Erythroblast (primary cell): ENCODE data around the gene MS4A3.

Experiments used
- GATA1 ChIP-seq: IDR thresholded peaks from 2 replicates; pipeline ENCODE4 v1.6.1; 2011; ENCODE audit warnings: low read depth, mild to moderate bottlenecking, control low read depth, low read length, moderate library complexity
- POLR2A ChIP-seq: IDR thresholded peaks from 2 replicates; pipeline ENCODE4 v1.6.1; 2011; ENCODE audit warnings: mild to moderate bottlenecking, low read length

DNA sequence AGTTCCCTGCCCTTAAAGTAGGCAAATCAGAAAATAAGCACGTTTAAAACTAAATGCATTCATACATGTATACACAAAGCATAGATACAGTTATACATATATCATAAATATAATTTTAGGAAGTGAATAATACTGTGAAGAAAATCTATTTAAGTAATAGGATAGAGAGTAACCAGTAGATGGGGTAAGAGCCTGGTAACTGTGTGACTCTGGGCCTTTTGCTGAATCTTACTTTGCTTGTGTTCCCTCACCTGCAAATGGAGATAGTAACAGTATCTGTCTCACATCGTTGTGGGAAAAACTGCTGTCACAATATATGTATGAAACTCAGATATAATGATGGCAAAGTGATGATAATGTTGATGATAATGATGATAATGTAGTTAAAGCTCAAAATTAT lies 61.9 kb downstream of the MS4A3 start:
- TF ChIP-seq POLR2A (no peak), GATA1 (no peak)
